Right lobe of liver (tissue), 4 donors: Measurements from ENCODE around the gene C10orf90.

Experiments used
- CTCF ChIP-seq, 4 donors: fragments of 200-600 bp in 3 of 4; fragments of 450-650 bp in 1 of 4; IDR thresholded peaks; one replicate each; pipeline versions ENCODE4 v1.5.1 to v1.8.0; 2016 to 2022; ENCODE audit warnings: antibody characterized with exemption in 4 of 4, mild to moderate bottlenecking in 2 of 4
- POLR2A ChIP-seq: fragments of 450-650 bp; IDR thresholded peaks from one replicate; pipeline ENCODE4 v1.6.1; 2017; ENCODE audit warnings: antibody characterized with exemption, mild to moderate bottlenecking
- donor health status: DM: no; HTN: no; CAD: no.
- donor health status: DM: no; HTN: no; CAD: no.
- donor health status: DM: no; HTN: yes; CAD: no.

GRCh38 chr10:126405239-126405775 is 265.2 kb downstream of the C10orf90 start:
- TF ChIP-seq CTCF (IDR thresholded peaks at IDR 0.05) (no peak), POLR2A (no peak)
